GM23338 (cell line): ENCODE results near the gene CEP72. TPM values are rescaled to one million over a fixed set of nuclear protein-coding genes. Genes with fewer than 3 reads are reported as not detected.

Experiments
- ATAC-seq: fragments of 200-7000 bp; cut with Tn5 transposase; 3 replicates; pipeline ENCODE4 v1.9.1; 2020
- DNase-seq: peaks from one replicate; pipeline ENCODE4 v3.0.0-alpha.2; 2015; ENCODE audit warnings: low spot score
- H2AFZ ChIP-seq: fragments of 200-600 bp; sonication (generic); 2 replicates; pipeline ENCODE4 v1.8.0; 2016; ENCODE audit warnings: antibody characterized with exemption, mild to moderate bottlenecking, moderate library complexity
- H3F3A ChIP-seq: fragments of 200-600 bp; sonication (generic); replicated peaks from 2 replicates; pipeline ENCODE4 v1.8.0; 2017; ENCODE audit warnings: antibody characterized with exemption, mixed run types, low read depth
- H3K27ac ChIP-seq: fragments of 200-600 bp; sonication (generic); 2 replicates; pipeline ENCODE4 v1.6.1; 2016; ENCODE audit warnings: low read depth
- H3K27me3 ChIP-seq: fragments of 200-600 bp; sonication (generic); 2 replicates; pipeline ENCODE4 v1.8.0; 2016; ENCODE audit warnings: mild to moderate bottlenecking, mixed run types, moderate library complexity; ENCODE audit not compliant: insufficient read depth
- H3K36me3 ChIP-seq: fragments of 200-600 bp; sonication (generic); 2 replicates; pipeline ENCODE4 v1.8.0; 2016; ENCODE audit warnings: mild to moderate bottlenecking; ENCODE audit not compliant: insufficient read depth
- H3K4me1 ChIP-seq: fragments of 200-600 bp; sonication (generic); 2 replicates; pipeline ENCODE4 v1.8.0; 2016; ENCODE audit warnings: mild to moderate bottlenecking, moderate library complexity; ENCODE audit not compliant: insufficient read depth
- H3K4me2 ChIP-seq: fragments of 200-600 bp; sonication (generic); 2 replicates; pipeline ENCODE4 v1.7.1; 2017; ENCODE audit warnings: mixed run types
- H3K4me3 ChIP-seq: fragments of 200-600 bp; sonication (generic); 2 replicates; pipeline ENCODE4 v1.6.1; 2016; ENCODE audit warnings: mixed run types
- H3K79me2 ChIP-seq: fragments of 200-600 bp; sonication (generic); replicated peaks from 2 replicates; pipeline ENCODE4 v1.8.0; 2017; ENCODE audit warnings: mild to moderate bottlenecking; ENCODE audit not compliant: insufficient read depth
- H3K9me2 ChIP-seq: fragments of 200-600 bp; sonication (generic); 2 replicates; pipeline ENCODE4 v1.8.0; 2017; ENCODE audit not compliant: insufficient read depth
- H4K20me1 ChIP-seq: fragments of 200-600 bp; sonication (generic); replicated peaks from 2 replicates; pipeline ENCODE4 v1.8.0; 2017; ENCODE audit warnings: mild to moderate bottlenecking; ENCODE audit not compliant: insufficient read depth
- H3K27ac Mint-ChIP-seq: 2 replicates; pipeline ENCODE4 v1.8.0; 2020; ENCODE audit warnings: inconsistent platforms, mild to moderate bottlenecking, moderate library complexity, mixed read lengths
- H3K27me3 Mint-ChIP-seq: 3 replicates; pipeline ENCODE4 v1.8.0; 2022; ENCODE audit warnings: low read depth, mild to moderate bottlenecking, moderate library complexity, mixed read lengths, inconsistent platforms; ENCODE audit not compliant: insufficient read depth, poor library complexity
- H3K36me3 Mint-ChIP-seq: 3 replicates; pipeline ENCODE4 v1.8.0; 2021; ENCODE audit warnings: low read depth, mild to moderate bottlenecking, inconsistent platforms, moderate library complexity, mixed read lengths
- H3K4me1 Mint-ChIP-seq: 3 replicates; pipeline ENCODE4 v1.8.0; 2020; ENCODE audit warnings: mild to moderate bottlenecking, inconsistent platforms, mixed read lengths
- H3K4me3 Mint-ChIP-seq: 3 replicates; pipeline ENCODE4 v1.8.0; 2021; ENCODE audit warnings: moderate library complexity, mild to moderate bottlenecking, inconsistent platforms, mixed read lengths
- H3K9me3 Mint-ChIP-seq: 3 replicates; pipeline ENCODE4 v1.8.0; 2020; ENCODE audit warnings: moderate library complexity, mild to moderate bottlenecking, inconsistent platforms, mixed read lengths
- CTCF ChIP-seq, 2 experiments: fragments of 200-600 bp in 1 of 2; sonication (generic) in 1 of 2; conservative IDR thresholded peaks; 2 replicates each; pipeline versions ENCODE4 v1.5.1 to v1.6.1; 2016 to 2017; ENCODE audit warnings: antibody characterized with exemption in 2 of 2, low read depth in 2 of 2, mild to moderate bottlenecking in 2 of 2, moderate library complexity in 1 of 2
- EZH2 ChIP-seq: fragments of 200-600 bp; sonication (generic); IDR thresholded peaks from one replicate; pipeline ENCODE4 v1.8.0; 2017; ENCODE audit warnings: antibody characterized with exemption, mild to moderate bottlenecking, low read depth; ENCODE audit not compliant: unreplicated experiment
- EZH2phosphoT487 ChIP-seq: fragments of 200-600 bp; sonication (generic); IDR thresholded peaks from one replicate; pipeline ENCODE4 v1.8.1; 2018; ENCODE audit warnings: antibody characterized with exemption; ENCODE audit not compliant: unreplicated experiment
- JUNB ChIP-seq: IDR thresholded peaks from one replicate; pipeline ENCODE4 v1.6.1; 2016; ENCODE audit warnings: antibody characterized with exemption; ENCODE audit not compliant: unreplicated experiment
- NANOG ChIP-seq: IDR thresholded peaks from 2 replicates; pipeline ENCODE4 v1.6.1; 2016; ENCODE audit warnings: antibody characterized with exemption, borderline replicate concordance
- POLR2AphosphoS5 ChIP-seq: IDR thresholded peaks from 2 replicates; pipeline ENCODE4 v1.6.1; 2016; ENCODE audit warnings: antibody characterized with exemption, low read depth
- REST ChIP-seq: IDR thresholded peaks from one replicate; pipeline ENCODE4 v1.6.1; 2018; ENCODE audit warnings: antibody characterized with exemption; ENCODE audit not compliant: unreplicated experiment
- STAT1 ChIP-seq: IDR thresholded peaks from one replicate; pipeline ENCODE4 v1.6.1; 2016; ENCODE audit warnings: antibody characterized with exemption; ENCODE audit not compliant: unreplicated experiment
- polyA plus RNA-seq: library from polyadenylated mRNA; unstranded; fragments of >200 nt; fragmentation: Nextera tagmentation; extraction: Ambion mirVana; gene quantifications from 2 replicates; pipeline ENCODE4 v1.2.1, GENCODE V29; 2016
- total RNA-seq: library from RNA; depleted of rRNA; stranded (reverse); fragments of >200 nt; shearing (Covaris generic); gene quantifications from 2 replicates; pipeline ENCODE4 v1.2.3, GENCODE V29; 2014

Gene CEP72
- total and polyA plus RNA-seq, 2 experiments from 2014 or later = 15.5 to 27.1 TPM

- Histone ChIP-seq H3K27me3 (no peaks in the 10 kb centered on the region), H3K4me2 (no peak overlapping the region), H3K36me3 (peaks cover 6% of the 10 kb centered on the region; the same call in 1 of the 2 replicates), H3K79me2 (no peaks in the 10 kb centered on the region), H4K20me1 (peaks cover 13% of the 10 kb centered on the region), H3K4me1 (no peaks in the 10 kb centered on the region), H3K4me3 (no peak overlapping the region), H3K27ac (no peak overlapping the region), H3K9me2 (no peaks in the 10 kb centered on the region), H3F3A (no peaks in the 10 kb centered on the region), H2AFZ (no peak overlapping the region)
- H3K27ac Mint-ChIP-seq = no peak overlapping the region
- no peaks in the 10 kb centered on the region for H3K9me3 Mint-ChIP-seq
- peaks cover 8% of the 10 kb centered on the region for H3K27me3 Mint-ChIP-seq
- TF ChIP-seq EZH2 = no peak
- TF ChIP-seq EZH2phosphoT487 = no peak
- no peak for TF ChIP-seq CTCF (conservative IDR thresholded peaks at IDR 0.05; ENCODE audit: low read depth in 2 of 2)
- no peak for TF ChIP-seq NANOG
- no peak for DNase-seq
- H3K4me3 Mint-ChIP-seq = no peak overlapping the region
- ATAC-seq = no peak
- no peaks in the 10 kb centered on the region for H3K4me1 Mint-ChIP-seq
- peaks cover 57% of the 10 kb centered on the region for H3K36me3 Mint-ChIP-seq
Measured at GRCh38 chr5:637581-638450, 25.7 kb downstream of the CEP72 start.

- Histone ChIP-seq H3F3A (no peaks in the 10 kb centered on the region), H3K4me2 (no peak overlapping the region), H3K27me3 (no peaks in the 10 kb centered on the region), H3K4me3 (no peak overlapping the region), H3K36me3 (peaks cover 6% of the 10 kb centered on the region; the same call in 1 of the 2 replicates), H3K9me2 (no peaks in the 10 kb centered on the region), H3K79me2 (no peaks in the 10 kb centered on the region), H3K4me1 (no peaks in the 10 kb centered on the region), H2AFZ (no peak overlapping the region), H4K20me1 (peaks cover 13% of the 10 kb centered on the region), H3K27ac (no peak overlapping the region)
- H3K4me1 Mint-ChIP-seq = no peaks in the 10 kb centered on the region
- no peak overlapping the region for H3K4me3 Mint-ChIP-seq
- H3K36me3 Mint-ChIP-seq = peaks cover 59% of the 10 kb centered on the region
- DNase-seq (no peak), ATAC-seq (no peak)
- no peaks in the 10 kb centered on the region for H3K9me3 Mint-ChIP-seq
- H3K27me3 Mint-ChIP-seq = peaks cover 5% of the 10 kb centered on the region
- no peak overlapping the region for H3K27ac Mint-ChIP-seq
- TF ChIP-seq CTCF (conservative IDR thresholded peaks at IDR 0.05; ENCODE audit: low read depth in 2 of 2) = no peak
- no peak for TF ChIP-seq JUNB
- no peak for TF ChIP-seq EZH2phosphoT487
- TF ChIP-seq REST = no peak
- TF ChIP-seq POLR2AphosphoS5 = no peak
- no peak for TF ChIP-seq STAT1
Measured at GRCh38 chr5:638501-639252, 26.5 kb downstream of the CEP72 start.
